HCT116 (cell line): ENCODE measurements around the gene PRAME. TPM values are rescaled to one million over a fixed set of nuclear protein-coding genes. Genes with fewer than 3 reads are reported as not detected.

ENCODE experiments used
- ATAC-seq: fragments of 200-7000 bp; cut with Tn5 transposase; 2 replicates; pipeline ENCODE4 v1.9.1; 2020; ENCODE audit warnings: mild to moderate bottlenecking, moderate library complexity
- BruUV-seq: library from RNA; stranded (reverse); fragments of 400-500 nt; replicated peaks from 2 replicates; lab custom pipeline; 2021; lab: Mats Ljungman, UMichigan
- CTCF ChIA-PET: fragments of 300-600 bp; sonication (Branson Sonifier 250); formaldehyde crosslinking; loops from one replicate; lab custom pipeline; 2021; ENCODE audit warnings: antibody characterized with exemption; lab: Charles Lee
- POLR2A ChIA-PET: fragments of 300-600, 350-600 bp; sonication (Branson Sonifier 250); formaldehyde crosslinking; loops from one replicate; lab custom pipeline; 2021; ENCODE audit warnings: antibody characterized with exemption; lab: Charles Lee
- RAD21 ChIA-PET, 2 experiments: fragments of 300-600 bp; sonication (Branson Sonifier 250); formaldehyde crosslinking; loops; one replicate each; lab custom pipeline; 2023; ENCODE audit warnings: low total read pairs in 2 of 2; ENCODE audit not compliant: uncharacterized antibody in 2 of 2, unreplicated experiment in 2 of 2, low non-redundant PET in 1 of 2; lab: Charles Lee
- DNase-seq: peaks from one replicate; pipeline ENCODE4 v3.0.0-alpha.2; 2010; ENCODE audit warnings: low read depth, low spot score
- H2AFZ ChIP-seq: fragments of 200-600 bp; shearing (Covaris generic), sonication (generic); 2 replicates; pipeline ENCODE4 v1.6.1; 2017; ENCODE audit warnings: low read depth, mixed run types, mixed read lengths, antibody characterized with exemption, low read length; ENCODE audit not compliant: poor library complexity, severe bottlenecking
- H3K27ac ChIP-seq: 2 replicates; pipeline ENCODE4 v1.5.1; 2012; ENCODE audit warnings: low read depth, low read length
- H3K27me3 ChIP-seq: fragments of 200-600 bp; sonication (generic); 2 replicates; pipeline ENCODE4 v1.6.1; 2016; ENCODE audit warnings: mixed run types, low read length, mixed read lengths; ENCODE audit not compliant: insufficient read depth
- H3K36me3 ChIP-seq, 2 experiments: fragments of 200-500 bp in 1 of 2; fragments of 200-600 bp in 1 of 2; sonication (Bioruptor generic) in 1 of 2; sonication (generic) in 1 of 2; 2 replicates each; pipeline versions ENCODE4 v1.5.1 to v1.6.1; 2014 to 2016; ENCODE audit warnings: low read length in 2 of 2, inconsistent platforms in 1 of 2, mixed read lengths in 1 of 2, mixed run types in 1 of 2; ENCODE audit not compliant: insufficient read depth in 2 of 2, control insufficient read depth in 1 of 2
- H3K4me1 ChIP-seq, 2 experiments: fragments of 200-600 bp in 1 of 2; sonication (generic) in 1 of 2; 2 replicates each; pipeline versions ENCODE4 v1.5.1 to v1.6.1; 2012 to 2017; ENCODE audit warnings: low read length in 2 of 2, inconsistent platforms in 1 of 2, mild to moderate bottlenecking in 1 of 2, mixed read lengths in 1 of 2, mixed run types in 1 of 2, moderate library complexity in 1 of 2; ENCODE audit not compliant: insufficient read depth in 2 of 2, control insufficient read depth in 1 of 2
- H3K4me2 ChIP-seq: fragments of 200-600 bp; sonication (generic); 2 replicates; pipeline ENCODE4 v1.6.1; 2017; ENCODE audit warnings: mixed run types, low read length, mixed read lengths
- H3K4me3 ChIP-seq, 2 experiments: fragments of 200-600 bp in 1 of 2; sonication (generic) in 1 of 2; replicated peaks in 1 of 2; 2 replicates each; pipeline ENCODE4 v1.5.1; 2011 to 2016; ENCODE audit warnings: low read length in 2 of 2, control low read depth in 1 of 2, low read depth in 1 of 2, mild to moderate bottlenecking in 1 of 2, mixed read lengths in 1 of 2, mixed run types in 1 of 2
- H3K79me2 ChIP-seq: fragments of 200-600 bp; sonication (generic); 2 replicates; pipeline ENCODE4 v1.6.1; 2017; ENCODE audit warnings: mild to moderate bottlenecking, mixed run types, low read length, moderate library complexity, mixed read lengths; ENCODE audit not compliant: insufficient read depth
- H3K9ac ChIP-seq: fragments of 200-600 bp; sonication (generic); 2 replicates; pipeline ENCODE4 v1.6.1; 2016; ENCODE audit warnings: low read length, mixed read lengths
- H3K9me2 ChIP-seq: fragments of 200-600 bp; sonication (generic), shearing (Covaris generic); 2 replicates; pipeline ENCODE4 v1.6.1; 2017; ENCODE audit warnings: mixed run types, mild to moderate bottlenecking, moderate library complexity; ENCODE audit not compliant: insufficient read depth
- H3K9me3 ChIP-seq, 2 experiments: fragments of 200-500 bp in 1 of 2; fragments of 200-600 bp in 1 of 2; sonication (Bioruptor generic) in 1 of 2; sonication (generic) in 1 of 2; 2 replicates each; pipeline ENCODE4 v1.6.1; 2014 to 2017; ENCODE audit warnings: low read length in 2 of 2, mixed read lengths in 2 of 2, inconsistent platforms in 1 of 2, low read depth in 1 of 2, mild to moderate bottlenecking in 1 of 2, mixed run types in 1 of 2, moderate library complexity in 1 of 2; ENCODE audit not compliant: control insufficient read depth in 1 of 2, insufficient read depth in 1 of 2
- H4K20me1 ChIP-seq: fragments of 200-600 bp; sonication (generic), shearing (Covaris generic); 2 replicates; pipeline ENCODE4 v1.6.1; 2017; ENCODE audit warnings: mixed run types, mild to moderate bottlenecking, moderate library complexity; ENCODE audit not compliant: insufficient read depth
- EGR1 ChIP-seq: IDR thresholded peaks from 2 replicates; pipeline ENCODE4 v1.6.1; 2012; ENCODE audit warnings: low read depth
- ELF1 ChIP-seq: IDR thresholded peaks from 2 replicates; pipeline ENCODE4 v1.6.1; 2012; ENCODE audit warnings: low read depth, borderline replicate concordance
- EZH2phosphoT487 ChIP-seq: fragments of 200-600 bp; IDR thresholded peaks from 2 replicates; pipeline ENCODE4 v1.6.1; 2018; ENCODE audit warnings: antibody characterized with exemption, borderline replicate concordance
- FOSL1 ChIP-seq: IDR thresholded peaks from 2 replicates; pipeline ENCODE4 v1.6.1; 2012; ENCODE audit warnings: low read depth
- POLR2AphosphoS5 ChIP-seq: IDR thresholded peaks from 2 replicates; pipeline ENCODE4 v1.6.1; 2011; ENCODE audit warnings: mild to moderate bottlenecking, low read depth, low read length, moderate library complexity
- RAD21 ChIP-seq: IDR thresholded peaks from 2 replicates; pipeline ENCODE4 v1.6.1; 2012; ENCODE audit warnings: low read depth, mild to moderate bottlenecking
- SP1 ChIP-seq: IDR thresholded peaks from 2 replicates; pipeline ENCODE4 v1.6.1; 2012; ENCODE audit warnings: low read depth
- SRF ChIP-seq: IDR thresholded peaks from 2 replicates; pipeline ENCODE4 v1.6.1; 2012; ENCODE audit warnings: low read depth
- YY1 ChIP-seq: IDR thresholded peaks from 2 replicates; pipeline ENCODE4 v1.6.1; 2011; ENCODE audit warnings: low read length, low read depth, moderate library complexity, mild to moderate bottlenecking; ENCODE audit not compliant: insufficient replicate concordance; ENCODE audit errors: extremely low read depth
- ZNF274 ChIP-seq: fragments of 200-500 bp; sonication (Bioruptor generic); IDR thresholded peaks from 2 replicates; pipeline ENCODE4 v1.6.1; 2014; ENCODE audit warnings: mild to moderate bottlenecking, low read depth, low read length, inconsistent platforms
- intact Hi-C: fragments of 100-400 bp; cut with micrococcal nuclease; formaldehyde crosslinking; loops from 2 replicates; pipeline ENCODE4 v1.10.0; 2022
- total RNA-seq: library from RNA; stranded (reverse); gene quantifications from one replicate; pipeline ENCODE4 v1.2.1, GENCODE V29; 2021; ENCODE audit not compliant: unreplicated experiment
- TF ChIP-seq, protein P1 (sequence below): IDR thresholded peaks from 2 replicates; pipeline ENCODE4 v1.6.1; 2012; ENCODE audit warnings: low read depth

Gene PRAME
- total RNA-seq, 1 experiment from 2014 or later, result 28.4 TPM

DNA sequence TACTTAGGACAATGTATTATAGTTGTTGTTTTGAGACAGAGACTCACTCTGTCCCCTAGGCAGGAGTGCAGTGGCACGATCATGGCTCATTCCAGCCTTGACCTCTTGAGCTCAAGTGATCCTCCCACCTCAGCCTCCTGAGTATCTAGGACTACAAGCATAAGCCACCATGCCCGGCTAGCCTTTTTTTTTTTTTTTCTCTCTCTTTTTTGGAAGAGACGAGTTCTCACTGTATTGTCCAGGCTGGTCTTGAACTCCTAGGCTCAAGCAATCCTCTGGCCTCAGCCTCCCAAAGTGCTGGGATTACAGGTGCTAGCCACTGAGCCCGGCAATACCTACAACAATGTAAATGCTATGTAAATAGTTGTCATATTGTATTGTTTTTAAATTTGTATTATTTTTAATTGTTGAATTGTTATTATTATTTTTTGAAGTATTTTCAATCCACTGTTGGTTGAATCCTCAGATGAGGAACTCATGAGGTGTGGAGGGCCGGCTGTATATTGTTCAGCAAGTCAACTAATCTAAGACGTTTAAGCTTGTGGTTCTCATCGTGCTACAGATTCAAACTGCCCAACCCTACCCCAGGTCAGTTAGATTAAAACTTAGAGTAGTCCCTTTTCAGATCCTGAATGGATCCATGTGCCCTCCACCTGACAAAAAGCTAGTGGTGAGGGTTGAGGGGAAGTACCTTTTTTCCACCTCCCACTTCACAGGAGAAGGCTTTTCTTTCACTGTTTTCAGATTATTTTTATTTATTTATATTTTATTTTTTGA, 27.1 kb downstream of the PRAME start:
- no peak overlapping the region for H3K9ac ChIP-seq
- CTCF ChIA-PET, result no interaction called here
- DNase-seq (no peak), ATAC-seq (no peak)
- no peaks in the 10 kb centered on the region for H3K9me2 ChIP-seq
- H3K27me3 ChIP-seq, result no peaks in the 10 kb centered on the region
- no peak overlapping the region for H2AFZ ChIP-seq
- H3K9me3 ChIP-seq, result no peaks in the 10 kb centered on the region
- no peaks in the 10 kb centered on the region for H3K4me1 ChIP-seq
- H4K20me1 ChIP-seq, result no peaks in the 10 kb centered on the region
- no peak for TF ChIP-seq SRF
- no peak for TF ChIP-seq EZH2phosphoT487
- TF ChIP-seq, protein P1, sequence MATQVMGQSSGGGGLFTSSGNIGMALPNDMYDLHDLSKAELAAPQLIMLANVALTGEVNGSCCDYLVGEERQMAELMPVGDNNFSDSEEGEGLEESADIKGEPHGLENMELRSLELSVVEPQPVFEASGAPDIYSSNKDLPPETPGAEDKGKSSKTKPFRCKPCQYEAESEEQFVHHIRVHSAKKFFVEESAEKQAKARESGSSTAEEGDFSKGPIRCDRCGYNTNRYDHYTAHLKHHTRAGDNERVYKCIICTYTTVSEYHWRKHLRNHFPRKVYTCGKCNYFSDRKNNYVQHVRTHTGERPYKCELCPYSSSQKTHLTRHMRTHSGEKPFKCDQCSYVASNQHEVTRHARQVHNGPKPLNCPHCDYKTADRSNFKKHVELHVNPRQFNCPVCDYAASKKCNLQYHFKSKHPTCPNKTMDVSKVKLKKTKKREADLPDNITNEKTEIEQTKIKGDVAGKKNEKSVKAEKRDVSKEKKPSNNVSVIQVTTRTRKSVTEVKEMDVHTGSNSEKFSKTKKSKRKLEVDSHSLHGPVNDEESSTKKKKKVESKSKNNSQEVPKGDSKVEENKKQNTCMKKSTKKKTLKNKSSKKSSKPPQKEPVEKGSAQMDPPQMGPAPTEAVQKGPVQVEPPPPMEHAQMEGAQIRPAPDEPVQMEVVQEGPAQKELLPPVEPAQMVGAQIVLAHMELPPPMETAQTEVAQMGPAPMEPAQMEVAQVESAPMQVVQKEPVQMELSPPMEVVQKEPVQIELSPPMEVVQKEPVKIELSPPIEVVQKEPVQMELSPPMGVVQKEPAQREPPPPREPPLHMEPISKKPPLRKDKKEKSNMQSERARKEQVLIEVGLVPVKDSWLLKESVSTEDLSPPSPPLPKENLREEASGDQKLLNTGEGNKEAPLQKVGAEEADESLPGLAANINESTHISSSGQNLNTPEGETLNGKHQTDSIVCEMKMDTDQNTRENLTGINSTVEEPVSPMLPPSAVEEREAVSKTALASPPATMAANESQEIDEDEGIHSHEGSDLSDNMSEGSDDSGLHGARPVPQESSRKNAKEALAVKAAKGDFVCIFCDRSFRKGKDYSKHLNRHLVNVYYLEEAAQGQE, result no peak
- TF ChIP-seq RAD21, result no peak
- no peak for TF ChIP-seq ELF1
- no peak for TF ChIP-seq FOSL1
- TF ChIP-seq EGR1, result no peak
- no peak for TF ChIP-seq YY1
- TF ChIP-seq ZNF274, result no peak
- TF ChIP-seq SP1, result no peak
- TF ChIP-seq POLR2AphosphoS5, result no peak
- TF ChIP-seq, all 23 proteins: peak for 0
- no TSS peak for BruUV-seq
- no peaks in the 10 kb centered on the region for H3K36me3 ChIP-seq
- POLR2A ChIA-PET, result no interaction called here
- no peak overlapping the region for H3K4me3 ChIP-seq
- RAD21 ChIA-PET, result no interaction called here
- no peak overlapping the region for H3K4me2 ChIP-seq
- intact Hi-C loops, result no loop called here
- H3K27ac ChIP-seq, result no peak overlapping the region
- no peaks in the 10 kb centered on the region for H3K79me2 ChIP-seq
